ENCODE data around the gene HTN1. TPM values are rescaled to one million over a fixed set of nuclear protein-coding genes. Genes with fewer than 3 reads are reported as not detected.
"Not testable (repeated sequence)": the region's sequence is repeated elsewhere in the genome, so short reads cannot be mapped to it uniquely, and the experiment has no call there.

Gene HTN1
- total RNA-seq, 1 experiment from 2014 or later = not detected

- H3K4me2 ChIP-seq (ENCODE audit: low read length); BruUV-seq (replicated peaks); intact Hi-C loops (cut with micrococcal nuclease); H4K20me1 ChIP-seq (ENCODE audit: insufficient read depth); H3K9ac ChIP-seq (ENCODE audit: low read length); H3K4me1 ChIP-seq (ENCODE audit: control insufficient read depth in 1 of 2, insufficient read depth in 2 of 2, low read length in 2 of 2); RAD21 ChIA-PET (ENCODE audit: low non-redundant PET in 1 of 2, low total read pairs in 2 of 2, uncharacterized antibody in 2 of 2, unreplicated experiment in 2 of 2); POLR2A ChIA-PET; ATAC-seq; H3K9me3 ChIP-seq (ENCODE audit: control insufficient read depth in 1 of 2, insufficient read depth in 1 of 2, low read depth in 1 of 2, low read length in 2 of 2); H3K79me2 ChIP-seq (ENCODE audit: insufficient read depth, low read length); H3K27me3 ChIP-seq (ENCODE audit: insufficient read depth, low read length); H3K27ac ChIP-seq (ENCODE audit: low read depth, low read length); DNase-seq (ENCODE audit: low read depth, low spot score); H3K4me3 ChIP-seq (replicated peaks in 1 of 2; ENCODE audit: low read depth in 1 of 2, low read length in 2 of 2); CTCF ChIA-PET; H3K36me3 ChIP-seq (ENCODE audit: control insufficient read depth in 1 of 2, insufficient read depth in 2 of 2, low read length in 2 of 2); H3K9me2 ChIP-seq (ENCODE audit: insufficient read depth); H2AFZ ChIP-seq (ENCODE audit: low read depth, low read length, poor library complexity, severe bottlenecking): not testable (repeated sequence)
Measured at GRCh38 chr4:70019006-70019405, 31.2 kb upstream of the HTN1 start.

GRCh38 chr4:70023218-70023617, 27.0 kb upstream of the HTN1 start:
- Histone ChIP-seq H4K20me1 (ENCODE audit: insufficient read depth) (no peaks in the 10 kb centered on the region), H3K4me1 (ENCODE audit: control insufficient read depth in 1 of 2, insufficient read depth in 2 of 2, low read length in 2 of 2) (no peaks in the 10 kb centered on the region), H2AFZ (ENCODE audit: low read depth, low read length, poor library complexity, severe bottlenecking) (no peak overlapping the region), H3K9me2 (ENCODE audit: insufficient read depth) (no peaks in the 10 kb centered on the region), H3K27ac (ENCODE audit: low read depth, low read length) (no peak overlapping the region), H3K9ac (ENCODE audit: low read length) (no peak overlapping the region), H3K4me3 (replicated peaks in 1 of 2; ENCODE audit: low read depth in 1 of 2, low read length in 2 of 2) (no peak overlapping the region), H3K9me3 (ENCODE audit: control insufficient read depth in 1 of 2, insufficient read depth in 1 of 2, low read depth in 1 of 2, low read length in 2 of 2) (no peaks in the 10 kb centered on the region), H3K4me2 (ENCODE audit: low read length) (no peak overlapping the region), H3K36me3 (ENCODE audit: control insufficient read depth in 1 of 2, insufficient read depth in 2 of 2, low read length in 2 of 2) (no peaks in the 10 kb centered on the region), H3K79me2 (ENCODE audit: insufficient read depth, low read length) (no peaks in the 10 kb centered on the region), H3K27me3 (ENCODE audit: insufficient read depth, low read length) (no peaks in the 10 kb centered on the region)
- CTCF ChIA-PET = no interaction called here
- no peak for TF ChIP-seq EZH2phosphoT487 (IDR thresholded peaks at IDR 0.05; ENCODE audit: borderline replicate concordance)
- no peak for TF ChIP-seq ZFX (IDR thresholded peaks at IDR 0.05)
- TF ChIP-seq MAX (IDR thresholded peaks at IDR 0.05) = no peak
- TF ChIP-seq CEBPB (IDR thresholded peaks at IDR 0.05; ENCODE audit: low read depth) = no peak
- TF ChIP-seq JUND (IDR thresholded peaks at IDR 0.05) = no peak
- TF ChIP-seq SRF (IDR thresholded peaks at IDR 0.05; ENCODE audit: low read depth) = no peak
- TF ChIP-seq FOSL1 (IDR thresholded peaks at IDR 0.05; ENCODE audit: low read depth) = no peak
- TF ChIP-seq YY1 (IDR thresholded peaks at IDR 0.05; ENCODE audit: extremely low read depth, insufficient replicate concordance, low read depth, low read length) = no peak
- no peak for TF ChIP-seq CTCF (IDR thresholded peaks at IDR 0.05 in 2 of 3, conservative IDR thresholded peaks at IDR 0.05 in 1 of 3; ENCODE audit: borderline replicate concordance in 1 of 3, insufficient read depth in 1 of 3, low read depth in 2 of 3, low read length in 2 of 3)
- no peak for TF ChIP-seq ZNF274 (IDR thresholded peaks at IDR 0.05; ENCODE audit: low read depth, low read length)
- no peak for TF ChIP-seq ZBTB33 (IDR thresholded peaks at IDR 0.05; ENCODE audit: extremely low read depth, insufficient replicate concordance, low read length)
- no peak for TF ChIP-seq POLR2AphosphoS5 (IDR thresholded peaks at IDR 0.05; ENCODE audit: low read depth, low read length)
- TF ChIP-seq SIN3A (IDR thresholded peaks at IDR 0.05; ENCODE audit: low read depth) = no peak
- no peak for TF ChIP-seq CBX3 (IDR thresholded peaks at IDR 0.05; ENCODE audit: low read depth)
- no peak for TF ChIP-seq EZH2 (IDR thresholded peaks at IDR 0.05)
- no peak for TF ChIP-seq RAD21 (IDR thresholded peaks at IDR 0.05; ENCODE audit: low read depth)
- POLR2A ChIA-PET = no interaction called here
- RAD21 ChIA-PET (ENCODE audit: low non-redundant PET in 1 of 2, low total read pairs in 2 of 2, uncharacterized antibody in 2 of 2, unreplicated experiment in 2 of 2) = no interaction called here
- DNase-seq (ENCODE audit: low read depth, low spot score) = no peak
- no peak for ATAC-seq
- no TSS peak for BruUV-seq (replicated peaks)
- intact Hi-C loops (cut with micrococcal nuclease) = no loop called here

All from HCT116 (cell line).